Upper lobe of left lung (tissue), 6 donors: ENCODE results near the gene USP34. TPM values are rescaled to one million over a fixed set of nuclear protein-coding genes. Genes with fewer than 3 reads are reported as not detected.

Experiments
- ATAC-seq, 2 donors: fragments of 200-7000 bp; cut with Tn5 transposase; one replicate each; pipeline ENCODE4 v1.9.1; 2022; ENCODE audit warnings: mild to moderate bottlenecking in 2 of 2, moderate library complexity in 2 of 2; ENCODE audit not compliant: low FRiP score in 2 of 2
- DNase-seq, 2 donors: peaks; one replicate each; pipeline ENCODE4 v3.0.0-alpha.2; 2019 to 2020
- H3K27ac ChIP-seq, 4 donors: fragments of 200-600 bp; sonication (generic); one replicate each; pipeline ENCODE4 v1.5.1; 2016 to 2019
- H3K27me3 ChIP-seq, 4 donors: fragments of 200-600 bp; sonication (generic); one replicate each; pipeline ENCODE4 v1.5.1; 2017 to 2019
- H3K36me3 ChIP-seq, 4 donors: fragments of 200-600 bp; sonication (generic); one replicate each; pipeline ENCODE4 v1.5.1; 2016 to 2019
- H3K4me1 ChIP-seq, 4 donors: fragments of 200-600 bp; sonication (generic); one replicate each; pipeline ENCODE4 v1.5.1; 2018 to 2019
- H3K4me3 ChIP-seq, 4 donors: fragments of 200-600 bp; sonication (generic); one replicate each; pipeline ENCODE4 v1.5.1; 2017 to 2019; ENCODE audit warnings: mild to moderate bottlenecking in 2 of 4, moderate library complexity in 1 of 4
- H3K9me3 ChIP-seq, 4 donors: fragments of 200-600 bp; sonication (generic); one replicate each; pipeline ENCODE4 v1.5.1; 2018 to 2019
- EP300 ChIP-seq, 4 donors: sonication (generic); formaldehyde crosslinking; IDR thresholded peaks; one replicate each; pipeline ENCODE4 v1.5.1; 2017; ENCODE audit warnings: antibody characterized with exemption in 4 of 4, control low read depth in 2 of 4
- POLR2A ChIP-seq, 4 donors: fragments of 450-650 bp; IDR thresholded peaks; one replicate each; pipeline ENCODE4 v1.5.1; 2016 to 2017; ENCODE audit warnings: antibody characterized with exemption in 4 of 4, mild to moderate bottlenecking in 2 of 4
- POLR2AphosphoS5 ChIP-seq, 2 donors: sonication (generic); formaldehyde crosslinking; IDR thresholded peaks; one replicate each; pipeline ENCODE4 v1.5.1; 2017; ENCODE audit warnings: antibody characterized with exemption in 2 of 2
- WGBS, 2 donors: methylation state at CpG; one replicate each; pipeline ENCODE4 v1.1.5; 2017 to 2018; 5-methylcytosine and 5-hydroxymethylcytosine counted together
- total RNA-seq, 6 donors: library from RNA; depleted of rRNA in 4 of 6; stranded (reverse); fragments of >200 nt in 4 of 6; gene quantifications; one replicate each; pipeline versions ENCODE4 v1.1.0 to v1.2.1, GENCODE V29; 2016 to 2021
- TF ChIP-seq, protein P1 (sequence below), 6 experiments: fragments of 450-650 bp in 4 of 6; fragments of 200-600 bp in 2 of 6; sonication (generic) in 2 of 6; IDR thresholded peaks; one replicate each; pipeline ENCODE4 v1.5.1; 2016 to 2019; ENCODE audit warnings: antibody characterized with exemption in 6 of 6
- donor health status: DM: no; HTN: no; CAD: no; lungs with moderate emphysema.
- donor health status: DM: no; HTN: yes; CAD: no; lungs with severe emphysema.

USP34 gene
- total RNA-seq, 6 donors from 2014 or later: 73.8 to 223 (median 114) TPM

GRCh38 chr2:61235716-61236115, 235.2 kb downstream of the USP34 start:
- no peak overlapping the region for H3K27ac ChIP-seq
- H3K36me3 ChIP-seq: peaks cover 3 to 64% (median 21%) of the 10 kb centered on the region in 4 donors
- H3K27me3 ChIP-seq: no peaks in the 10 kb centered on the region
- no peaks in the 10 kb centered on the region for H3K9me3 ChIP-seq
- H3K4me1 ChIP-seq: peaks cover 0 to 6% (median 2%) of the 10 kb centered on the region in 4 donors
- DNase-seq (no peak), ATAC-seq (no peak)
- TF ChIP-seq POLR2AphosphoS5 (IDR thresholded peaks at IDR 0.05) (no peak), POLR2A (IDR thresholded peaks at IDR 0.05) (no peak), EP300 (IDR thresholded peaks at IDR 0.05) (no peak)
- TF ChIP-seq, protein P1, sequence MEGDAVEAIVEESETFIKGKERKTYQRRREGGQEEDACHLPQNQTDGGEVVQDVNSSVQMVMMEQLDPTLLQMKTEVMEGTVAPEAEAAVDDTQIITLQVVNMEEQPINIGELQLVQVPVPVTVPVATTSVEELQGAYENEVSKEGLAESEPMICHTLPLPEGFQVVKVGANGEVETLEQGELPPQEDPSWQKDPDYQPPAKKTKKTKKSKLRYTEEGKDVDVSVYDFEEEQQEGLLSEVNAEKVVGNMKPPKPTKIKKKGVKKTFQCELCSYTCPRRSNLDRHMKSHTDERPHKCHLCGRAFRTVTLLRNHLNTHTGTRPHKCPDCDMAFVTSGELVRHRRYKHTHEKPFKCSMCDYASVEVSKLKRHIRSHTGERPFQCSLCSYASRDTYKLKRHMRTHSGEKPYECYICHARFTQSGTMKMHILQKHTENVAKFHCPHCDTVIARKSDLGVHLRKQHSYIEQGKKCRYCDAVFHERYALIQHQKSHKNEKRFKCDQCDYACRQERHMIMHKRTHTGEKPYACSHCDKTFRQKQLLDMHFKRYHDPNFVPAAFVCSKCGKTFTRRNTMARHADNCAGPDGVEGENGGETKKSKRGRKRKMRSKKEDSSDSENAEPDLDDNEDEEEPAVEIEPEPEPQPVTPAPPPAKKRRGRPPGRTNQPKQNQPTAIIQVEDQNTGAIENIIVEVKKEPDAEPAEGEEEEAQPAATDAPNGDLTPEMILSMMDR (IDR thresholded peaks at IDR 0.05): no peak
- no peak overlapping the region for H3K4me3 ChIP-seq
- 86 to 97% methylated on average over 2 of the region's 2 CpGs for WGBS, 2 donors

- Histone ChIP-seq H3K36me3 (peaks cover 9 to 71% (median 29%) of the 10 kb centered on the region in 4 donors), H3K27me3 (no peaks in the 10 kb centered on the region), H3K4me1 (peaks cover 0 to 4% (median 2%) of the 10 kb centered on the region in 4 donors), H3K27ac (no peak overlapping the region), H3K4me3 (no peak overlapping the region), H3K9me3 (no peaks in the 10 kb centered on the region)
- WGBS, 2 donors: 75 to 86% methylated on average over 1 of the region's 1 CpG
- ATAC-seq: no peak
- no peak for TF ChIP-seq POLR2AphosphoS5 (IDR thresholded peaks at IDR 0.05)
- TF ChIP-seq, protein P1 (IDR thresholded peaks at IDR 0.05): no peak
- no peak for TF ChIP-seq POLR2A (IDR thresholded peaks at IDR 0.05)
- no peak for TF ChIP-seq EP300 (IDR thresholded peaks at IDR 0.05)
- DNase-seq: no peak
Observed at GRCh38 chr2:61233581-61233980, 237.3 kb downstream of the USP34 start.

DNA sequence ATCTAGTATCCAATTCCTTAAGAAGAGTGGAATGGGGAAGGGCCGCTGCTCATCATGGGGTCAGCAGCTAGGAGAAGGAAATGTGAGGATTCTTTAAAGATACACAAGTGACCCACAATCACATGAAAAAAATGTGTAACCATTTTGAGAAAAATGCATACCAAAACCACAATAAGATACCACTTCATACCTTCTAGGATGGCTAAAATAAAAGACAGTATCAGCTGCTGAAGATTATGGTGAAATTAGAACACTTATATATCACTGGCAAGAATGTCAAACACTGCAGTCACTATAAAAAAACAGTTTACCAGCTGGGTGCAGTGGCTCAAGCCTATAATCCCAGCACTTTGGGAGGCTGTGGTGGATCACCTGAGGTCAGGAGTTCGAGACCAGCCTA, 241.0 kb downstream of the USP34 start:
- Histone ChIP-seq H3K27ac (no peak overlapping the region), H3K4me3 (no peak overlapping the region), H3K27me3 (no peaks in the 10 kb centered on the region), H3K4me1 (no peaks in the 10 kb centered on the region), H3K9me3 (no peaks in the 10 kb centered on the region), H3K36me3 (peaks cover 14 to 91% (median 41%) of the 10 kb centered on the region in 4 donors)
- ATAC-seq (no peak), DNase-seq (no peak)
- 92 to 97% methylated on average over 2 of the region's 2 CpGs for WGBS, 2 donors
- TF ChIP-seq, protein P1 (IDR thresholded peaks at IDR 0.05): no peak
- TF ChIP-seq POLR2AphosphoS5 (IDR thresholded peaks at IDR 0.05): no peak
- TF ChIP-seq EP300 (IDR thresholded peaks at IDR 0.05): no peak
- no peak for TF ChIP-seq POLR2A (IDR thresholded peaks at IDR 0.05)

DNA sequence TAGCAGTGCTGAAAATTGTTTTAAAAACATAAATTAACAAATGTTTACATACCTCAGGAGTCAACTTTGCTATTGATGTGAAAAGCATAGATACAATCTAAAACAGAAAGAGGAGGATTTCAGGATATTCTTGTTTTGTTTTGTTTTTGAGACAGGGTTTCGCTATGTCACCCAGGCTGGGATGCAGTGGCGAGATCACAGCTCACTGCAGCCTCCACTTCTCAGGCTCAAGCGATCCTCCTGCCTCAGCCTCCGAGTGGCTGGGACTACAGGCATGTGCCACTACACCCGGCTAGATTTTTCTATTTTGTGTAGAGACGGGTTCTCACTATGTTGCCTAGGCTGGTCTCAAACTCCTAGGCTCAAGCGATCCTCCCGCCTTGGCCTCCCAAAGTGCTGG, 248.3 kb downstream of the USP34 start:
- Histone ChIP-seq H3K9me3 (no peaks in the 10 kb centered on the region), H3K4me1 (peaks cover 0 to 6% (median 2%) of the 10 kb centered on the region in 4 donors), H3K4me3 (no peak overlapping the region), H3K36me3 (peaks cover 0 to 61% (median 18%) of the 10 kb centered on the region in 4 donors), H3K27me3 (no peaks in the 10 kb centered on the region), H3K27ac (no peak overlapping the region)
- no peak for ATAC-seq
- no peak for DNase-seq
- 97 to 98% methylated on average over 8 of the region's 8 CpGs for WGBS, 2 donors
- TF ChIP-seq POLR2AphosphoS5 (IDR thresholded peaks at IDR 0.05): no peak
- TF ChIP-seq, protein P1 (IDR thresholded peaks at IDR 0.05): no peak
- no peak for TF ChIP-seq POLR2A (IDR thresholded peaks at IDR 0.05)
- no peak for TF ChIP-seq EP300 (IDR thresholded peaks at IDR 0.05)

- WGBS, 2 donors: 67 to 72% methylated on average over 5 of the region's 5 CpGs
- Histone ChIP-seq H3K27me3 (no peaks in the 10 kb centered on the region), H3K4me3 (no peak overlapping the region), H3K36me3 (peaks cover 0 to 58% (median 14%) of the 10 kb centered on the region in 4 donors), H3K9me3 (no peaks in the 10 kb centered on the region), H3K27ac (no peak overlapping the region), H3K4me1 (peaks cover 0 to 6% (median 2%) of the 10 kb centered on the region in 4 donors)
- DNase-seq: no peak
- TF ChIP-seq, protein P1 (IDR thresholded peaks at IDR 0.05): no peak
- TF ChIP-seq EP300 (IDR thresholded peaks at IDR 0.05) (peak in 1 of 4 donors; percentile 59), POLR2AphosphoS5 (IDR thresholded peaks at IDR 0.05) (no peak)
- ATAC-seq: no peak
Observed at GRCh38 chr2:61221819-61222218, 249.1 kb downstream of the USP34 start.
